ENCODE results near the gene ZDHHC8.

Gene ZDHHC8

GRCh38 chr22:20131597-20131858 lies at the start of gene ZDHHC8:
Gene ZDHHC8, plus strand, starts transcription at chr22:20131804. Its CDS starts 144 bp downstream, at chr22:20131948.
- no peak for DNase-seq

GRCh38 chr22:20083157-20083890 lies 48.3 kb upstream of the ZDHHC8 start:
- DNase-seq, result no peak

GRCh38 chr22:20083891-20084546 lies 47.6 kb upstream of the ZDHHC8 start:
- no peak for DNase-seq

GRCh38 chr22:20084547-20085413 lies 46.8 kb upstream of the ZDHHC8 start:
- no peak for DNase-seq

- no peak for DNase-seq
These were observed 46.0 kb upstream of the ZDHHC8 start for GRCh38 chr22:20085651-20086050.

- DNase-seq, result no peak
These were observed 45.5 kb upstream of the ZDHHC8 start for GRCh38 chr22:20086101-20086599.

GRCh38 chr22:20086763-20087162 lies 44.8 kb upstream of the ZDHHC8 start:
- DNase-seq, result no peak

GRCh38 chr22:20087319-20088262 lies 44.0 kb upstream of the ZDHHC8 start:
- no peak for DNase-seq

- DNase-seq, result no peak
These were observed 43.3 kb upstream of the ZDHHC8 start for GRCh38 chr22:20088263-20088648.

GRCh38 chr22:20089226-20089976 lies 42.2 kb upstream of the ZDHHC8 start:
- DNase-seq, result no peak

- DNase-seq, result no peak
These were observed 41.5 kb upstream of the ZDHHC8 start for GRCh38 chr22:20089977-20090729.

- DNase-seq, result no peak
These were observed 40.8 kb upstream of the ZDHHC8 start for GRCh38 chr22:20090730-20091240.

- no peak for DNase-seq
These were observed 39.7 kb upstream of the ZDHHC8 start for GRCh38 chr22:20091690-20092476.

GRCh38 chr22:20092477-20092854 lies 39.1 kb upstream of the ZDHHC8 start:
- no peak for DNase-seq

- DNase-seq, result no peak
These were observed 38.0 kb upstream of the ZDHHC8 start for GRCh38 chr22:20093418-20094196.

GRCh38 chr22:20094197-20094807 lies 37.3 kb upstream of the ZDHHC8 start:
- DNase-seq, result no peak

GRCh38 chr22:20095521-20095920 lies 36.1 kb upstream of the ZDHHC8 start:
- no peak for DNase-seq

- DNase-seq, result no peak
These were observed 34.8 kb upstream of the ZDHHC8 start for GRCh38 chr22:20096574-20097420.
